HG03469 (cell line): Measurements from ENCODE around the gene SUGCT.

Source experiments
- ATAC-seq: cut with Tn5 transposase; IDR thresholded peaks from one replicate; pipeline ENCODE4 v1.9.1; 2021; ENCODE audit warnings: mild to moderate bottlenecking, moderate library complexity, moderate number of reproducible peaks; ENCODE audit not compliant: unreplicated experiment

SUGCT gene

DNA sequence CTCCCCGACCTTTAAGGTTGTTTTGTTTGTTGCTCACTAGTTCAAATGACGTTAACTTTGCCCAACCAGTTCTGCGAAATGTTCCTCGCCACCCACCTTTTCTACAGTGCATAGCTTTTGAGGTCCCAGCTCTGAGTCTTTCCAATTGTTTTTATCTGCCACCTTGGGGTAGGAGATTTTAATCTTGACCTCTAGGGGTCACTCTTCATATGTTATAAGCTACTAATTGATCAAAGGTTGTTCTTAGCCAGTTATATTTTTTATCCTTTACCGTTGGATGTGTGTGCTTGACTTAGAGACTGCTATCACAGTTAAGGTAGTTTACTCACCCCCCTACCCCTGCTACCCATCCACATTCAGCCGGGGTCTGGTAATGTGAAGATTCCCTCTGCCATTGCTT, 372.4 kb downstream of the SUGCT start:
- no peak for ATAC-seq

- no peak for ATAC-seq
These were observed 374.6 kb downstream of the SUGCT start for GRCh38 chr7:40509287-40509996.

DNA sequence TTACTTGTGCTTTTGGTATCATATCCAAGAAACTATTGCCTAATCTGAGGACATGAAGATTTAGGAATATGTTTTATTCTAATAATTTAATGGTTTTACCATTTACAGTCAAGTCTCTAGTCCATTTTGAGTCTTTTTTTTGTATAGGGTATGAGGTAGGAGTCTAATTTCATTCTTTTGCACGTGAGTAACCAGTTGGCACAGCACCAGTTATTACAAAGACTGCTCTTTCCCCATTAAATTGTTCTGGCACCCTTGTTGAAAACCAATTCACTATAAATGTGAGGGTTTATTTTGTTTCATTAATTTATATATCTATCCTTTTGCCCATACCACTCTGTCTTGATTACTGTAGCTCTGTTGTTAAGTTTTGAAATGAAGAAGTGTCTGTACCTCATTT, 381.6 kb downstream of the SUGCT start:
- no peak for ATAC-seq

- no peak for ATAC-seq
These were observed 384.2 kb downstream of the SUGCT start for GRCh38 chr7:40519009-40519408.

GRCh38 chr7:40520986-40521738, 386.4 kb downstream of the SUGCT start:
- no peak for ATAC-seq

GRCh38 chr7:40525764-40526163, 391.0 kb downstream of the SUGCT start:
- ATAC-seq = no peak

DNA sequence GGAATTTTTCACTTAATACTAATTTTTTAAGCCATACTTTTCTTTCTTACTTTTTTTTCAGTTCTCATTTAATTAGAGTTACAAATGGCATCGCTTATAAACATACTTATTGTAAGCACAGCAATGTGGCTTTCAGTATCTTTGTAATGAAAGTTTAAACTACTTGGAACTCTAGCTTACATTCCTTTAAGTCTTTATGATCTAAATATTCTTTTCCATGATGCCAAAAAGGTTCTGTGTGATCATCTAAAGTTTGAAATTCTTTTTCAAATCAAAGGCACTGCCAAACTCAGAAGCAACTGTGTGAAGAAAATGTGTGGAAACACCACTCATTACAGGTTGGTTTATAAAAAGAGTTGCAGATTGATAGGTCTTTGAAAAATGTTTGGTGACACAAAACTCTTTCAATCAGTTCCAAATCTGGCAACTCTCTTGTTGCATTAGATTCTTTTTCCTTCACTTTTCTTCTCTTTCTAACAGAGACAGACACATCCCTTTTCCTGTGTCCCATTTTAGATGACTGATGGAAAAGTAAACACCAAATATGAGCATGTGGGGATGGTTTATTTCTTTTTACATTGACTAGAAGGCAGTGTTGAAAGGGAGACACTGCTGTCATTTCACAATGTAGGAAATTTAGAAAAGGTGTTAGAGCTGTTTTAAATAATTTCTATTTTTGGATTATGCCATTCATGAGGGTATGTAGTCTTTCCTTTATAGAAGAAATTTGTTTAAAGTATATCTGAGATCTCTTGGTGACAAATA, 392.3 kb downstream of the SUGCT start:
- ATAC-seq = no peak

DNA sequence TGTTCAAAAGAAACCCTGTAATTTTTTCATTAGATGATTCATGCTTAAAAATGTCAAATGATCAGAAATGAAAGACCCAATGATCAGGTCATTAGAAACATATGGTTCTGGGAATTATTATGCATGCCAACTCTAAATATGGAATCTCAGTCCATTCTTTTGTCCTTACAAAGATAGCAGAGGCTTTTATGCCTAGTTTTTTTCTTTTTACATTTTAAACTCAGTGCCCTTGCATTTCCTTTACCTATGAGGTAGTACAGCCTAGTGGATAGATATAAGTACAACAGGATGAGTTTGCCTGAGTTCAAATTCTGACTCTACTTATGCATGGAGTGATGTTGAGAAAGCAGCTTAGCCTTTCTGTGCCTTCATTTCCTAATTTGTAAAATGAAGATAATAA, 392.9 kb downstream of the SUGCT start:
- no peak for ATAC-seq

DNA sequence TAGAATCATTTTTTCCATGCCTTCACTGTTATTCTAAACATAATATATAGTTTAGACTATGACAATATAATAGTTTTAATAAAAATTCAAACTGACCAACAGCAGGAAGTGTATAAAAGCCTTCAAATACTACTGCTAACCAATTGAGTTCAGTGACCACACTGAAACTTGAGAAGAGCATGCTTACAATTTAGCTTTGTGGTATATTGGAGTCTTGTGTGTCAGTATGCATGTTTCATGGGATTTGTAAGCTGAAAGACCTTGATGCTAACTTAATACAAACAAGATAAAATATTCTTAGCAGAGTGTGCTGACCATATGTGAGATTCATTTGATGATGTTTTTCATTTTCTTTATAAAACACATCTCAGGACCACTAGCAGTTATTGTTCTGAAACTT, 395.5 kb downstream of the SUGCT start:
- no peak for ATAC-seq

DNA sequence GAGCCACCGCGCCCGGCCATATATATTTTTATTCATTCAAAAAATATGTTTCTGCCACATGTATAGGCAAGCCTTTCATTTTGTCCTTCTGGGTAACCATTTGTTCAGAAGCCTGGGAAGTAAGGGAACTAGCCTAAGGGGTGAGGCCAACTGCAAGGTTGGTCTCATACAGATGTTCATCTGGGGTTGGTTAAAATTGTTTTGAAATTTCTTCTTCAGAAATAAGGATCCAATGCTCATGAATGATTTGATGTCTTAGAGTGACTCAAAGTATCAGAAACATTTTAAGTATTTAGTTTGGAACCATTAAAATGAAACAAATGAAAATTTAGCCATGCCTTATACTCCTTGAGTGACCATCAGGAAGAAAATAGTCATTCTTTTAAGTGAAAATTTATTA, 397.2 kb downstream of the SUGCT start:
- ATAC-seq = no peak

- no peak for ATAC-seq
These were observed 400.9 kb downstream of the SUGCT start for GRCh38 chr7:40535678-40536077.

DNA sequence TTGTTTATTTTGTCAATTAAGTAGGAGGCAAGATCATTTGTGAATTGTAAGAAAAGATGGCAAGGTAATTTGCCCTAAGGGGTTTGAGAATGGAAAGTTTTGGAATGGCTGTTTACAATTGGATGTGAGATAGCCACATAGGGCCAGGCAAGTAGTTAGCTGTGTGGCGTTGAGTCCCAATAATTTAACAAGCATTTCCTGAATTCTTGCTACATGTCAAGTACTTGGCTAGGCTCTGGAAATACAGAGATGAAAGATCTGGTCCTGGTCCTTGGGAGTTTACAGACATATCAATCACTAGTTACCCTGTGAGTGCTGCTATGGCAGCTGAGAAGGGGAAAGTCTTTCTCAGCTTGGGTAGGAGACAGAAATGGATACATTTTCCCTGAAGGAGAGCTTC, 401.6 kb downstream of the SUGCT start:
- ATAC-seq = no peak

- no peak for ATAC-seq
These were observed 403.5 kb downstream of the SUGCT start for GRCh38 chr7:40538281-40538680.

GRCh38 chr7:40541336-40541735, 406.5 kb downstream of the SUGCT start:
- no peak for ATAC-seq

DNA sequence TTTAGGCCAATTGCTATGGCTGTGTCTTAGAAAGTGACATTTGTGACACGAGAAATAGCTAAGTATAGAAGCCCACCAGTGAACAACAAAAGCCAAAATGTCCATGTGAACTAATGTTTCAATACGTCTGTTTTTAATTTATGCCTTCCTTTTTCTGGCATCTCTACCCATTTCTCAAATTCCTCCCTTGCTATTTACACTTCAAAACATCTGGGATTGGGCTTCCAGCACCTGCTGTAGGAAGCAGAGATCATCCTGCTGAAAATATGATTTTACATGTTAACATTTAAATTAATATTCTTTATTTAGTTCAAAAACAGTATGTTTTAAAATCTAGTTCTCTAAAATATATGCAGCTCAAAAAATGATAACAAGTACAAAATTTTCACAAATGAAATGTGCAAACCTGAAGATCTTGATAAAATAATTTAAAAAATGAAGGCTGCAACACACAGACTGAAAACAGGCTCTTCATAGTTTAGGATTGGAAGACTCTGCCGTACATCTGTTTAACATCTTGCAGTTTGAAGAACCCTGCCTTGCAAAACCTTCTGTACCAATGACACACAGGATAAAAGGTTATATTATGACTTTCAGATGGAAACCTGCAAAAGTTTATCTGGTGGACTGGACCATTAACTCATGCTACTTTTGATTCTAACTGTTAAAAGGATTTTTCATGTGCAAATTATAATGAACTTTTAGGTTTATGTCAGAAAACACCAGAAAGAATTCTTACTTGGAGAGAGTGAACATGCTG, 408.4 kb downstream of the SUGCT start:
- ATAC-seq = no peak

DNA sequence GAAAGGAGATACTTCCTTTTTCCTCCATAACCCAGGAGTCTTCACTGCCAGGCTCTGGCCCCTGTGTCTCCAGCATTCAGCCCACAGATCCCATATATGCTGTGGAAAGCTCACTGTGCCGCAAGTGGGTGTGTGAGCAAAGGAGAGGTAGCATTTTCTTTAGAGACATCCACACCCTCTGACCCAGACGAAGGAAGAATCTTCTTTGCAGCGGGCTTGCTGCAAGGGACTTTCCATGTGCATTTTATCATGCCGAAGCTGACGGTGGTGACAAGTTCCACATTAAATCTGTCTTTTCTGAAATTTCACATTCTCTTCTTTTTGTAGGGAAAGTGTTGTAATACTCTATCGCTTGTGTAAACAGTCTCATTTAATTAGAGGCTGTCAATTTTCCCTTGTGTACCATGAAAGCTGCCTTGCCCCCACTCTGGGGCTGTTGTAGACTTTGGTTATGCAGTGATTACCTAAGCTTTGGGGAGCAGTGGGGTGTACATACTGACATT, 409.5 kb downstream of the SUGCT start:
- no peak for ATAC-seq

GRCh38 chr7:40544871-40545303, 410.1 kb downstream of the SUGCT start:
- ATAC-seq = no peak

DNA sequence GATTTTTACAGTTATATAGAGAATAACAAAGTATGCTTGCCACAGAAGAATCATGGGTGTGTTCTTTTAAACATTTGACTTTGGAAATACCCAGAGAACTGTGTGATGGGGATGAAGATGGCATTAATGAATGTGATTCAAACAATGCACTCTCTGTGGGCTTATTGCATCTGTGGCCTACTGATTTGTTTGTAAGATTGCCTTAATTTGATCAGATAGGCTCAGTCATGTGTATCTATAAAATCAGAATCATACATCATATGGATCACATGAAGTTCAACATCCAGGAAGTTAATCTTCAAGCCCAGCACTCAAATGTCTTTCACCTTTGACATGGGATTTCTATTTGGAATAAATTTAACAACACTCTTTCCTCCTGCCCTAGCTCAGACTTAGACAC, 410.9 kb downstream of the SUGCT start:
- no peak for ATAC-seq

DNA sequence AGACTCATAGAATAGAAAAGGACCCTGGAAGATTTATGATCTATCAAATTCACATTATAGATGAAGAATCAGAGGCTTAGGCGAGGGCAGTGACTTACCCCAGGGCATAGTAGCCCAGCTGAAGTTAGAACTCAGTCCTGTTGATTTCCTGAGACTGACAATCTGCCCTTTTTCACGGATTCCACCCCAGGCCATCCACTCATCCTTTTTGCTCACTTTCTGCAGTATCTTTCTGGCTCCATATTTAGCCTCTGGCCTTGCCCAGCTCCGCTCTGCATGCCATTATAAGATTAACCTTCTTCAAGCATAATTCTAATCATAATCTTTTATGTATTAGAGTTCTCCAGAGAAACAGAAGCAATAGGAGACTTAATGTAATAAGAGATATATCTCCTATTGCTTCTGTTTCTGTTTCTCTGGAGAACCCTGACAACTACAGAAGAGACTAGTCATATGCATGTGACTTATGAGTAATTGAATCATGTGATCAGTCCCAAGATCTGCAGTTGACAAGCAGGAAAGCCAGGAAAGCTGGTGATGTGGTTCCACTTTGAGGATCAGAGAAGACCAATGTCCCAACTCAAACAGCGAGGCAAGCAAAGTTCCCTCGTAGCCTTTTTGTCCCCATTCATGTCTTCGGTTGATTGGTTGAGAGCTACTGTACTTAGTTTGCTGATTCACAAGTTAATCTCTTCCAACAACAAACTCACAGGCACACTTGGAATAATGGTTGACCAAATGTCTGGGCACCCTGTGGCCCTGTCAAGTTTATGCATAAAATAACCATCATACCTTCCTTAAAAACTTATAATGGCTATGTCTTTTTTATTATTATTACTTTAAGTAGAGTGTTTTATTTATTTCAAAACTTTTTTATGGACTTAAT, 412.1 kb downstream of the SUGCT start:
- no peak for ATAC-seq
